Measurements from ENCODE around the gene C3orf18. TPM values are rescaled to one million over a fixed set of nuclear protein-coding genes. Genes with fewer than 3 reads are reported as not detected.
A peak's percentile ranks its signal among the peaks of the same experiment; 100 is the strongest.

C3orf18 gene
- total and polyA plus RNA-seq, 2 experiments from 2014 or later = 2.9 to 5.6 TPM

DNA sequence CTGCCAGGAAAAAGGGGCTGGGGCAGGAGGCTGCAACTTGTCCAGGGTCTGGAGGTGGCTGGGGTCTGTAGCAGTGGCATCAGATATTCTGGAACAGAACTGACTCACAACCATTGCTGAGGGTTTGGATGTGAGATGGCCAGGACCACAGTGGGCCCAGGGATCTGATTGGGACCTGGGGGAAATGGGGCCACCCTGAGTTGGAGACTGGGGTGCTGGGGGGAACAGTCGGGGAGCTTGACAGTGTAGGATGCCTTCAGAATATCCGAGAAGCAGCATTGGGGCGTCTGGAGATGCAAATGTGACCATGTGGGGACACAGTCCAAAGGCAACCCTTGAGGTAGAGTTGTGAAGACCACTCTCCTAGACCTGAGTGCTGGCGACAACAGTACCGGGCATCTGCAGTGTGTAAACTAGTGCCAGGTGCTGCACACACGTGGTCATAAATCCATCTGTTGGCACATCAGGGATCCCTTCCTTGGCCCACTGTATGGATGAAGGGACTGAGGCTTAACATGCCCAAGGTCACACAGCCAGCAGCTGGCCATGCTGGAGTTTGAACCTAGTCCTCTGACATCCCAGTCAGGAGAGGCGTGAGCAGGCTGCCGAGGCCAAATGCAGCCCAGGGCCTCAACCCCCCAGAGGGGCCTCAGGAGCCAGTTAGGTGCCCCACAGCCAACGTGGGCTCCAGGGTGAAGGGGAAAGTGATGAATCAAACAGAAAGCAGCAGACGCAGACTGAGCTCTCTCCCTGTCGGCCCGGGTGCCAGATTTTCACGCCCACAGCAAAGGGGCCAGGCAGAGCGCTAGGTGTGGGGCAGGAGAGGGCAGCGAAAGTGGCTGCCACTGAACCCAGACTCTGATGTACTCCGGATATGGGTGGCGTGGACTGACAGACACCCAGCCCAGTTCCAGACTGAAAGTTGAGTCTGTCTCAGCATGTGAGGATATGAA is 20.5 kb upstream of the C3orf18 start:
- H3K27me3 ChIP-seq = no peaks in the 10 kb centered on the region
- H3K9me3 ChIP-seq (ENCODE audit: low read depth) = no peaks in the 10 kb centered on the region
- H3K4me1 ChIP-seq (ENCODE audit: insufficient read depth) = peaks cover 4% of the 10 kb centered on the region
- no peak overlapping the region for H3K4me2 ChIP-seq
- H2AFZ ChIP-seq = no peak overlapping the region
- 71% methylated on average over 17 of the region's 17 CpGs for WGBS (ENCODE audit: low lambda C conversion rate, missing lambda C conversion rate)
- H3K36me3 ChIP-seq (replicated peaks; ENCODE audit: insufficient read depth, low read depth) = no peaks in the 10 kb centered on the region
- DNase-seq (ENCODE audit: low spot score) = no peak
- TF ChIP-seq EZH2phosphoT487 (IDR thresholded peaks at IDR 0.05; ENCODE audit: low read depth, severe bottlenecking, unreplicated experiment) (no peak), EZH2 (IDR thresholded peaks at IDR 0.05; ENCODE audit: borderline replicate concordance) (no peak)
- TF ChIP-seq, protein P1, sequence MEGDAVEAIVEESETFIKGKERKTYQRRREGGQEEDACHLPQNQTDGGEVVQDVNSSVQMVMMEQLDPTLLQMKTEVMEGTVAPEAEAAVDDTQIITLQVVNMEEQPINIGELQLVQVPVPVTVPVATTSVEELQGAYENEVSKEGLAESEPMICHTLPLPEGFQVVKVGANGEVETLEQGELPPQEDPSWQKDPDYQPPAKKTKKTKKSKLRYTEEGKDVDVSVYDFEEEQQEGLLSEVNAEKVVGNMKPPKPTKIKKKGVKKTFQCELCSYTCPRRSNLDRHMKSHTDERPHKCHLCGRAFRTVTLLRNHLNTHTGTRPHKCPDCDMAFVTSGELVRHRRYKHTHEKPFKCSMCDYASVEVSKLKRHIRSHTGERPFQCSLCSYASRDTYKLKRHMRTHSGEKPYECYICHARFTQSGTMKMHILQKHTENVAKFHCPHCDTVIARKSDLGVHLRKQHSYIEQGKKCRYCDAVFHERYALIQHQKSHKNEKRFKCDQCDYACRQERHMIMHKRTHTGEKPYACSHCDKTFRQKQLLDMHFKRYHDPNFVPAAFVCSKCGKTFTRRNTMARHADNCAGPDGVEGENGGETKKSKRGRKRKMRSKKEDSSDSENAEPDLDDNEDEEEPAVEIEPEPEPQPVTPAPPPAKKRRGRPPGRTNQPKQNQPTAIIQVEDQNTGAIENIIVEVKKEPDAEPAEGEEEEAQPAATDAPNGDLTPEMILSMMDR (IDR thresholded peaks at IDR 0.05; ENCODE audit: poor library complexity) = no peak
- H3K27ac ChIP-seq = peak overlapping the region; percentile 5
- H3K9me2 ChIP-seq (replicated peaks; ENCODE audit: insufficient read depth) = no peaks in the 10 kb centered on the region
- no peak overlapping the region for H3K4me3 ChIP-seq
- H3K79me2 ChIP-seq = no peaks in the 10 kb centered on the region
- no peaks in the 10 kb centered on the region for H4K20me1 ChIP-seq (ENCODE audit: insufficient read depth, poor library complexity, severe bottlenecking)

DNA sequence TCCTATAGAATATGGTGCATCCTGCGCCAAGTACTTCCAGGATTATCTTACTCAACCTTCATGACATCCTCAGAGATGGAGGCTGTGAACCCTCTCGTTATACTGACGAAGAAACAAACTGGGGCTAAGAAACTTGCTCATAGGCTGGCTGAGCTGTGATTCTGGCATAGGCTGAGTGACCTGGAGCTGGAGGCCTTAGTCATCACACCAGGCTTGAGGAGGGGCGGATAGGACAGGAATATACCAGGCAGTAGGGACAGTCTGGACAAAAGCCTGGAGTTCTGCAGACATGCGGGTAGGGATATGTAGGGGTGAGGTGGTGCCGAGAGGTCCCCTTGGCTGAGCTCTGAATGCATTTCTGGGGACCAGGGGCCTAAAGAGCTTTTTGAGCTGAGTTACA is 19.8 kb upstream of the C3orf18 start:
- no peaks in the 10 kb centered on the region for H3K9me3 ChIP-seq (ENCODE audit: low read depth)
- H3K36me3 ChIP-seq (replicated peaks; ENCODE audit: insufficient read depth, low read depth) = no peaks in the 10 kb centered on the region
- no peak overlapping the region for H3K4me3 ChIP-seq
- DNase-seq (ENCODE audit: low spot score) = no peak
- H3K27me3 ChIP-seq = no peaks in the 10 kb centered on the region
- H2AFZ ChIP-seq = no peak overlapping the region
- 97% methylated on average over 6 of the region's 6 CpGs for WGBS (ENCODE audit: low lambda C conversion rate, missing lambda C conversion rate)
- no peaks in the 10 kb centered on the region for H4K20me1 ChIP-seq (ENCODE audit: insufficient read depth, poor library complexity, severe bottlenecking)
- H3K4me1 ChIP-seq (ENCODE audit: insufficient read depth) = peaks cover 4% of the 10 kb centered on the region
- H3K27ac ChIP-seq = no peak overlapping the region
- no peaks in the 10 kb centered on the region for H3K79me2 ChIP-seq
- no peaks in the 10 kb centered on the region for H3K9me2 ChIP-seq (replicated peaks; ENCODE audit: insufficient read depth)
- H3K4me2 ChIP-seq = no peak overlapping the region
- TF ChIP-seq, protein P1 (IDR thresholded peaks at IDR 0.05; ENCODE audit: poor library complexity) = no peak
- no peak for TF ChIP-seq EZH2phosphoT487 (IDR thresholded peaks at IDR 0.05; ENCODE audit: low read depth, severe bottlenecking, unreplicated experiment)

DNA sequence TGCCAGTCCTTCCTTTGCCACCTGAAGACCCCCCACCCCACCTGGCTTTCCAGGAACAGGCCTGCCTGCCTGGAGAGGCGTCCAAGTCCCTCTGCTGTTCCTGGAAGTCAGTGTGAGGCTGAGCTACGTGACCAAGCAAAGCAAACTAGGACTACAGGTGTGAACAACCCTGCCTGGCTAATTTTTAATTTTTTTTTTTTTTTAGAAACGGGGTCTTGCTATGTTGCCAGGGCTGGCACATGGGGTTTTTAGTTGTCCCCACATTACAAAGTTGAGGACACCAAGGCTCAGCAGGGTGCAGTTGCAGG is 19.2 kb upstream of the C3orf18 start:
- Histone ChIP-seq H3K27me3 (no peaks in the 10 kb centered on the region), H4K20me1 (ENCODE audit: insufficient read depth, poor library complexity, severe bottlenecking) (no peaks in the 10 kb centered on the region), H3K27ac (no peak overlapping the region), H3K79me2 (no peaks in the 10 kb centered on the region), H3K4me3 (no peak overlapping the region), H2AFZ (no peak overlapping the region), H3K36me3 (replicated peaks; ENCODE audit: insufficient read depth, low read depth) (no peaks in the 10 kb centered on the region), H3K9me2 (replicated peaks; ENCODE audit: insufficient read depth) (no peaks in the 10 kb centered on the region), H3K4me2 (no peak overlapping the region), H3K9me3 (ENCODE audit: low read depth) (no peaks in the 10 kb centered on the region), H3K4me1 (ENCODE audit: insufficient read depth) (peaks cover 4% of the 10 kb centered on the region)
- no peak for DNase-seq (ENCODE audit: low spot score)
- WGBS (ENCODE audit: low lambda C conversion rate, missing lambda C conversion rate) = 66% methylated on average over 3 of the region's 3 CpGs
- TF ChIP-seq EZH2phosphoT487 (IDR thresholded peaks at IDR 0.05; ENCODE audit: low read depth, severe bottlenecking, unreplicated experiment) (no peak), EZH2 (IDR thresholded peaks at IDR 0.05; ENCODE audit: borderline replicate concordance) (no peak)
- TF ChIP-seq, protein P1 (IDR thresholded peaks at IDR 0.05; ENCODE audit: poor library complexity) = no peak
